Right lobe of liver (tissue), 4 donors: ENCODE measurements around the gene ZNF474.

Experiments used
- POLR2A ChIP-seq: fragments of 450-650 bp; IDR thresholded peaks from one replicate; pipeline ENCODE4 v1.6.1; 2017; ENCODE audit warnings: antibody characterized with exemption, mild to moderate bottlenecking
- TF ChIP-seq, protein P1 (sequence below), 4 donors: fragments of 200-600 bp in 3 of 4; fragments of 450-650 bp in 1 of 4; IDR thresholded peaks; one replicate each; pipeline versions ENCODE4 v1.5.1 to v1.8.0; 2016 to 2022; ENCODE audit warnings: antibody characterized with exemption in 4 of 4, mild to moderate bottlenecking in 2 of 4
- donor health status: DM: no; HTN: no; CAD: no.
- donor health status: DM: no; HTN: no; CAD: no.
- donor health status: DM: no; HTN: yes; CAD: no.

- TF ChIP-seq, protein P1, sequence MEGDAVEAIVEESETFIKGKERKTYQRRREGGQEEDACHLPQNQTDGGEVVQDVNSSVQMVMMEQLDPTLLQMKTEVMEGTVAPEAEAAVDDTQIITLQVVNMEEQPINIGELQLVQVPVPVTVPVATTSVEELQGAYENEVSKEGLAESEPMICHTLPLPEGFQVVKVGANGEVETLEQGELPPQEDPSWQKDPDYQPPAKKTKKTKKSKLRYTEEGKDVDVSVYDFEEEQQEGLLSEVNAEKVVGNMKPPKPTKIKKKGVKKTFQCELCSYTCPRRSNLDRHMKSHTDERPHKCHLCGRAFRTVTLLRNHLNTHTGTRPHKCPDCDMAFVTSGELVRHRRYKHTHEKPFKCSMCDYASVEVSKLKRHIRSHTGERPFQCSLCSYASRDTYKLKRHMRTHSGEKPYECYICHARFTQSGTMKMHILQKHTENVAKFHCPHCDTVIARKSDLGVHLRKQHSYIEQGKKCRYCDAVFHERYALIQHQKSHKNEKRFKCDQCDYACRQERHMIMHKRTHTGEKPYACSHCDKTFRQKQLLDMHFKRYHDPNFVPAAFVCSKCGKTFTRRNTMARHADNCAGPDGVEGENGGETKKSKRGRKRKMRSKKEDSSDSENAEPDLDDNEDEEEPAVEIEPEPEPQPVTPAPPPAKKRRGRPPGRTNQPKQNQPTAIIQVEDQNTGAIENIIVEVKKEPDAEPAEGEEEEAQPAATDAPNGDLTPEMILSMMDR (IDR thresholded peaks at IDR 0.05), result no peak
- TF ChIP-seq POLR2A, result no peak
Measured at GRCh38 chr5:122124766-122125165, 4.6 kb upstream of the ZNF474 start.
